GM19035 (cell line): ENCODE results near the gene PHF5A.
A peak's percentile ranks its signal among the peaks of the same experiment; 100 is the strongest.

ENCODE experiments used
- ATAC-seq: cut with Tn5 transposase; IDR thresholded peaks from one replicate; pipeline ENCODE4 v1.9.1; 2021; ENCODE audit not compliant: unreplicated experiment

The PHF5A gene, protein sequence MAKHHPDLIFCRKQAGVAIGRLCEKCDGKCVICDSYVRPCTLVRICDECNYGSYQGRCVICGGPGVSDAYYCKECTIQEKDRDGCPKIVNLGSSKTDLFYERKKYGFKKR

GRCh38 chr22:41468381-41469217, at the start of gene PHF5A, which contains the start of gene ACO2:
TSS of gene PHF5A (minus strand) at chr22:41468692. CDS start at chr22:41468653, 39 bp downstream.
TSS of gene ACO2 (plus strand) at chr22:41469117. CDS start at chr22:41469147, 30 bp downstream.
- peak; percentile 86 for ATAC-seq

GRCh38 chr22:41518048-41518347, 49.5 kb upstream of the PHF5A start:
- no peak for ATAC-seq

DNA sequence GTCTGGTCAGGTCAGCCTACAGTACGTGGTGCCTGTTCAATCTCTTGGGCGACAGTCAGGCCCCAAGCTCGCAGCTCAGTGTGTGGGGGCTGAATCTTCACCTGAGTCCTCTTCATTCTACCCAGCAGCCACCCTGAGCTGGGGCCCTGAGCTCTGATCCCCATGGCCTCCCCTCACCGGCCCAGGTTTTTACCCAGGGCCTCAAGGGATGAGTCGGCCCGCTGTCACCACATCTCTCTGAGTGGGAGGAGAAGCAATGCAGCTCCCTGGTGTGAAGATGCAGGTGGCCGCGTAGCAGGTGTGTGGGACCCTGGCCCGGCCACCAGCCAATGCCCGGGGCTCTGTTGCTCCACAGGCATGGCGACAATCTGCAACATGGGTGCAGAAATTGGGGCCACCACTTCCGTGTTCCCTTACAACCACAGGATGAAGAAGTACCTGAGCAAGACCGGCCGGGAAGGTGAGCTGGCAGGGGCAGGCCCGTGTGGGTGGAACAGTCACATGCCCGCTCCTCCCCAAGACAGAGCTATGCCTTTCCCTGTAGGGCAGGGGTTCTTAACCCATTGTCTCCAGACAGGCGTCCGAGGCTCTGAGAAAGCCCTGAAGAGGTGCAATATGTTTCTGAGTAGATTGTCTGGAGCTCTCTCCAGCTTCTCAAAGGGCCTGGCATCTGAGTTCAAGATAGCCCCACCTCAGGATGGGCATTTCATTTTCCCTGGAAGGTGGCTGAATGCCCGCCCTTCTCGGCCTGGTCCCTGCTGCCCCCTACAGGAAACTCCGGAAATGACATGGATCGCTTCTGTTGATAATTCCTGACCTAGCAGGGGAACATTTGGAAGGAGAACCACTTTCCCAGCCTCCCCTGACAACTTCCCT, 48.9 kb upstream of the PHF5A start:
- ATAC-seq = no peak

DNA sequence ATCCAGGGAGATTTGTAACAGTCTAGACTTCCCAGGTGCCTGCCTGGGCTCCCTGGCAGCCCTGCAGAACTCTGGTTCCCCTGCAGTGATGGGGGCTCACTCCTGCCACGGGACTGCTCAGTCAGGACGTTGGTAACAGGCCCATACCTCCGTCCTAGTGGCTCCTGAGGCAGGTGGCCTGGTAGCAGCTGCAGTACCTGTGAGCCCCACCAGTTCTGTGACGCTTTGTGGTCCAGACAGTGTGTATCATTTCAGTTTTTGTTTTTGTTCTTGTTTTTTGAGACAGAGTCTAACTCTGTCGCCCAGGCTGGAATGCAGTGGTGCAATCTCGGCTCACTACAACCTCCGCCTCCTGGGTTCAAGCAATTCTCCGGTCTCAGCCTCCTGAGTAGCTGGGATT, 48.0 kb upstream of the PHF5A start:
- no peak for ATAC-seq

GRCh38 chr22:41513391-41513790, 44.9 kb upstream of the PHF5A start:
- no peak for ATAC-seq

GRCh38 chr22:41512421-41513194, 44.1 kb upstream of the PHF5A start:
- no peak for ATAC-seq

DNA sequence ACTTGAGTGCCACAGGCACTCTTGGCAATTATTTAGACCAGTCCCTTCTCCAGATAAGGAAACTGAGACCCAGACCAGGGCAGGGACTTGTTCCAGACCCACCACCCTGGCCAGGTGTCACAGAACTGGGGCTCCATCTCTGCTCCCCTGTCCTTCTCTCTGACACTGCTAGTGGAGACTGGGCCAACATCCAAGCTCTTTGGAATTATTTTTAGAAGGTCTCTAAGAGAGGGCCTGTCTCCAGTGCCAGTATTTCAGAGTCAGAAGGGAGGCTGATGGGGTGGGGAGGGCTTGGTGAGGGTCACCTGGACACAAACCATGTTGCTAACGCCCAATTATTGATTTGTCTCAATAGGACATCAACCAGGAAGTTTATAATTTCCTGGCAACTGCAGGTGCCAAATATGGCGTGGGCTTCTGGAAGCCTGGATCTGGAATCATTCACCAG, 43.1 kb upstream of the PHF5A start:
- ATAC-seq = no peak

DNA sequence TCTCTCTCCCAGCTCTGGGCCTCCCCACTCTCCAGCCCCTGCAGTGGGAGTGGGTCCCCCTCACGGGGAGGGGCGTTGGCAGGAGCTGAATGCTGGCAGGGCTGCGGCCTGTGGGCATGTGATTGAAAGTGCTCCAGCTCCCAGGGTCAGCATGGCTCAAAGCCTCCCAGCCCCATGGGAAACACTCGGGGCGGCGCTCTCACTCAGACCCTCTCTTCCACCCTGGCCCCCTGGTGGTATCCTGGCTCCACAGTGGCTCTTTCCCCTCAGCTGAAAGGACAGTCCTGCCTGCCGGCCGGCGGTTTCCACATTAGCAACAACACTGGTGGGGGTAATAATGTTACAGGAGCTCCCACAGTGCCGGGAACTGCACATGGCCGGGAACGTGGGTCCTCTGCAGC, 40.3 kb upstream of the PHF5A start:
- no peak for ATAC-seq

DNA sequence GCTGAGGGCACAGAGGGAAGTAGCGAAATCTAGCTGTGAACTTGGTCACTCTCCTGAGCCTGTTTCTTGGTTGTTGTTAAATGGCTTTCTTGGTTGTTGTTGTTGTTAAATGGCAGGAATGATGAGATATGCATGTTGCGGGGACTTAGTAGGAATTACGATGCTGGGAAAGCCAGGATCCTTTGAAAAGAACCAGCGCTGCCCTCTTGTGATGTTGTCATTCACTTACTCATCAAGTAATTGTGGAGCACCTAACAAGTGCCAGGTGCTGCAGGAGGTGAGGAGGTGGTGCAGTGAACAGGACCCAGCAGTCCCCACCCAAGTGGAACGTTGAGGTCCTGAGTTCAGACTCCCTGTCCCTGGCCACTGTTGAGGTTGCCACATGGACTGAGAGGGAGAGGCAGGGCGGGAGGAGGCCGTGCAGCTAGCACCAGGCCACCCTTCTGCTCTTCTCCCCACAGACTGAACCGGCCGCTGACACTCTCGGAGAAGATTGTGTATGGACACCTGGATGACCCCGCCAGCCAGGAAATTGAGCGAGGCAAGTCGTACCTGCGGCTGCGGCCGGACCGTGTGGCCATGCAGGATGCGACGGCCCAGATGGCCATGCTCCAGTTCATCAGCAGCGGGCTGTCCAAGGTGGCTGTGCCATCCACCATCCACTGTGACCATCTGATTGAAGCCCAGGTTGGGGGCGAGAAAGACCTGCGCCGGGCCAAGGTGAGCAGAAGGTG, 39.0 kb upstream of the PHF5A start:
- no peak for ATAC-seq

DNA sequence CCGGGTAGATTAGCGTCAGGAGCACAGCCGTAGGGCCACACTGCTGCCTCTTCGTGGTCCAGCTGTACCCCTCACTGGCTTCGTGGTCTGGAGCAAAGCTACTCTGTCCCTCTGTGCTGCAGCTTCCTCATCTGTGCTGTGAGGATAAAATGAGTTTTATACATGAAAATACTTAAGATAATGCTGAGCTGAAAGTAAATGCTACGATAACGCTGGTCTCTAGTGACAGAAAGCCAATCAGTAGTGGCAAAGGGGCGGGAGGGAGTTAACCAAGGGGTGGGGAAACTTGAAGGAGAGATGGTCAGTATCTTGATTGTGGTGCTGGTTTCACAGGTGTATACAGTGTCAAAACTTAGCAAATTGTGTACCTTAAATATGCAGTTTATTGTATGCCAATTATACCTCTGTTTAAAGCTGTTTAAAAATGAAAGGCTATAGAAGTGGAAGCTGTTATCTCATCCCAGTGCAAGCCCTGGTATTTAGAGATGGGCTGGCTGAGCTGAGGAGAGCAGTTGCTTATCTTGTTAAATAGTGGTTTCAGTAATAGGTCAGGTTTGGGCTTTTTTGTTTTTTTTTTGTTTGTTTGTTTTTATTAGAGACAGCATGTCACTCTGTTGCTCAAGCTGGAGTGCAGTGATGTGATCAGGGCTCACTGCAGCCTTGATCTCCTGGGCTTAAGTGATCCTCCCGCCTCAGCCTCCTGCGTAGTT, 37.2 kb upstream of the PHF5A start:
- no peak for ATAC-seq

DNA sequence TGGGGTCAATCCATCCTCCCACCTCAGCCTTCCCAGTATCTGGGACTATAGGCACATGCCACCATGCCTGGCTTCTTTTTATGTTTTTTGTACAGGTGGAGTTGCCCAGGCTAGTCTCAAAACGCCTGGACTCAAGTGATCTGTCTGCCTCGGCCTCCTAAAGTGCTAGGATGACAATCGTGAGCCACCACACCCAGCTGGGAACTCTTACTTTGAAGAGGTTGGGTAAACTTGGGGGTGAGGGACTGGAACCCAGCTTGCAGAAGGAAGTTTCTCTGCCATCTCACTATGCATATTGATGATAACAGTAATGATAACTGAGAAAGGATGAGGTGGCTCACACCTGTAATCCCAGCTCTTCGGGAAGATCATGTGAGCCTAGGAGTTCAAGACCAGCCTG, 36.3 kb upstream of the PHF5A start:
- ATAC-seq = no peak

DNA sequence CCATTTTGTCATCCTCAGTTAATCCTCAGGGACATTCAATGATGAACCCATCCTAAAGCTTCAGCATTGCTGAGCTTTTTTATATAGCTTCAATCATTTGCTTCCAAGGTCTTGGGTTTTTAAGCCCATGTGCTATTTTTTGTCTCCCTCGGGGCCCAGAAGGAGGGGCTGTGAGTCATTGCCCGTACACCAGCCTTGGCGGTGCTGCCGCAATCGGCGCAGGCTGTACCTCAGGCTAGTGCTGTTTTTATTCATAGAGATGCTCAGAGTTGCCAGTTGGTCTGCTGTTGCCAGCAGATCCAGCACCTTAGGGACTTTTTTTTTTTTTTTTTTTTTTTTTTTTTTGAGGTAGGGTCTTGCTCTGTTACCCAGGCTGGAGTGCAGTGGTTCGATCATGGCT, 35.9 kb upstream of the PHF5A start:
- ATAC-seq = no peak

DNA sequence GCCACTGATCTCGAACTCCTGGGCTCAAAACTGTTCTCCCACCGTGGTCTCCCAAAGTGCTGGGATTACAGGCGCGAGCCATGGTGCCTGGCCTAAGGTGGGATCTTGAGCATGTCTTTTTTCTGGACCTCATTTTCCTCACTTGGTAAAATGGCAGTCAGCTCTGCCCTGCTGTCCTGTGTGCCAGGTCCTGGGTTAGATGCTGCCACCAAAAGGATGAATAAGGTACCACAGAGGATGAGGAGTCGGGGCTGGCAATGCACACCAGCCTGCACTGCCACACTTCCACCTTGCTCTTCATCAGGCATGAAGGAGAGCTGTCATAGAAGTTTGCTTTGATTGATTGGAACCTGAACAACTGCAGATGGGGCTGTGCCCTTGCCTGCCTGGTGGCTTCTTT, 32.7 kb upstream of the PHF5A start:
- no peak for ATAC-seq

DNA sequence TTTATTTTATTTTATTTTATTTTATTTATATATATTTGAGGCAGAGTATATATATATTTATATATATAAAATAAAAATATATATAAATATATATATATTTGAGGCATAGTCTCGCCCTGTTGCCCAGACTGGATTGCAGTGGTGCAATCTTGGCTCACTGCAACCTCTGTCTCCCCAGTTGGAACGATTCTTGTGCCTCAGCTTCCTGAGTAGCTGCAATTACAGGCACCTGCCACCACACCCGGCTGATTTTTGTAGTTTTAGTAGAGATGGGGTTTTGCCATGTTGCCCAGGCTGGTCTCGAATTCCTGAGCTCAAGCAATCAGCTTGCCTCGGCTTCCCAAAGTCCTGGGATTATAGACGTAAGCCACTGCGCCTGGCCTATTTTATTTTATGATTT, 31.8 kb upstream of the PHF5A start:
- ATAC-seq = no peak

- no peak for ATAC-seq
Observed at GRCh38 chr22:41499624-41500280, 31.3 kb upstream of the PHF5A start.

DNA sequence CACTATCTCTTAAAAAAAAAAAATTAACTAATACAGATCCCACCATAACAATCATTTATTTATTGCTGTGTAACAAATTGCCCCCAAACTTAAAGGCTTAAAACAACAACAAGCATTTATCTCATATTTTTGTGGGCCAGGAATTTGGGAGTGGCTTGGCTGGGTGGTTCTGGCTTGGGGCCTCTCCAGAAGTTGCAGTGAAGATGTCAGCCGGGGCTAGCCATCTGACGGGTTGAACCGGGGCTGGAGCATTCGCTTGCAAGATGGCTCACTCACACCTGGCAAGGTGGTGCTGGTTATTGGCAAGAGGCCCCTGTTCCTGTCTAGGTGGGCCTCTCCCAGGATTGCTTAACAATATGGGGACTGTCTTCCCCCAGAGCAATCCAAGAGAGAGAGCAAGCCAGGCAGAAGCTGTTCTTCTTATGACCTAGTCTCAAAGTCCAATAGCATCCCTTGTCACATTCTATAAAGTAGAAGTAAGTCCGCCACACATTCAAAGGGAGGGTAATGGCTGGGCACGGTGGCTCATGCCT, 29.9 kb upstream of the PHF5A start:
- ATAC-seq = no peak

DNA sequence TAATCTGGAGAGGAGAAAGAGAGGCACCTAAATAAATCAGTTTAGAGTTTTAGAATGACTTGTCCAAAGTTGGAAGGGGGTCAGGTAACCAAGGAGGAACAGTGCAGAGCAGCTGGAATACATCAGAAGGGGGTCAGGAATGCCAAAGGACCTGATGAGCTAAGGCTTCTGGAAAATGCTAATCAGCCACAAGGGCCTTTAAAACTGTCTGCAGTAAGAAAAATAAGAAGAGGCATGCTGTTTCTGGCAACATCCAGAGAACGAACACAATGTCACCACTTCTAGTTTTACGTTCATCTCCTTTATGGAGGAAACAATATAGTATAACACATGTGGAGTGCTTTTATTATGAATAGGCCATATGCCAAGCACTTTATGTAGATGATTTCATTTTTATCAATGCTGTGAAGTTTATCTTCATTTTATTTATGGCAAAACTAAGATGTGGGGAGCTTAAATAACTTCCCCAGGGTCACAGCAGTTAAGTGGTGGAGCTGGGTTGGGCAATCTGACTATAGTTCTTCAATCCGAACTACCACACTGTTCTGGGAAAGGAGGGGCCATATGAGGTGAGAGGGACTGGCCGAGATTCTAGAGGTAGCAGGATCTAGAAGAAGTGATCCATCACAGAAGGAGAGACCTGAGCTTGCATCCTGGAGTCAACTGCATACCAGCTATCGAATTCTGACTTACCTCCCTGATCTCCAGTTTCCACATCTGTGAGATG, 23.0 kb upstream of the PHF5A start:
- no peak for ATAC-seq
